ENCODE measurements around the gene CCDC188. TPM values are rescaled to one million over a fixed set of nuclear protein-coding genes. Genes with fewer than 3 reads are reported as not detected.

The CCDC188 gene
- total and polyA plus RNA-seq, 4 donors: not detected

DNA sequence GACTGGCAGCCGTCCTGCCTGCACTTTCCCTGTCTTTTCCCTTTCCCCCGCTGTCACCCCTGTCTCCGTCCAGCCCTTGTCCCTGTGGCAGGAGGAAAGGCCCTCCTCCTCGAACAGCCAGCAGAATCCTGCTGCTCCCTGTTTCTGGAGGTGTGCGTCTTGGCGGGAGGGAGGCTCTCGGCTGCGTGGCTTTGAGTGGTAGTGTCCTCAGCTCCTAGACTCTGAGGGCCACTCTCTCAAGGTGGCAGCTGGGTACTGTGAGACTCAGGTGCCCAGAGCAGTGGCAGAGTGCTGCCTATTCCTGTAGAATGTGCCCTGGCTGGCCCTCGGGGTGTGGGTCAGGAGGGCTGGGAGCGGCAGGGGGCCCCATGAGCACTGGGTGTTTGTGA is 44.0 kb downstream of the CCDC188 start:
- no peak for DNase-seq (ENCODE audit: low spot score)

More for the DNA sequence above, 44.0 kb downstream of the CCDC188 start:
- H3K36me3 ChIP-seq (ENCODE audit: control insufficient read depth in 4 of 4, insufficient read depth in 3 of 4, low read depth in 1 of 4, low read length in 3 of 4): peaks cover 15 to 64% (median 41%) of the 10 kb centered on the region in 4 donors
- H3K27me3 ChIP-seq (ENCODE audit: control insufficient read depth in 4 of 4, insufficient read depth in 4 of 4, low read length in 3 of 4): no peaks in the 10 kb centered on the region
- no peak overlapping the region for H3K4me3 ChIP-seq (ENCODE audit: low read depth in 1 of 3, low read length in 3 of 3)
- no peaks in the 10 kb centered on the region for H3K9me3 ChIP-seq (ENCODE audit: control insufficient read depth in 4 of 4, low read length in 3 of 4)
- no peak overlapping the region for H3K27ac ChIP-seq (ENCODE audit: low read depth in 1 of 2, low read length in 2 of 2)
- no peak overlapping the region for H3K9ac ChIP-seq (ENCODE audit: low read depth in 1 of 2, low read length in 2 of 2)
- TF ChIP-seq HNF4A (conservative IDR thresholded peaks at IDR 0.05) (no peak), RXRA (IDR thresholded peaks at IDR 0.05) (no peak), NR2F2 (IDR thresholded peaks at IDR 0.05) (no peak), HNF4G (IDR thresholded peaks at IDR 0.05) (no peak), GABPA (IDR thresholded peaks at IDR 0.05 in 1 of 2, conservative IDR thresholded peaks at IDR 0.05 in 1 of 2) (no peak), FOXA1 (IDR thresholded peaks at IDR 0.05) (no peak), EGR1 (IDR thresholded peaks at IDR 0.05; ENCODE audit: low read depth in 2 of 2) (no peak), TAF1 (conservative IDR thresholded peaks at IDR 0.05) (no peak), JUND (IDR thresholded peaks at IDR 0.05) (no peak), SP1 (IDR thresholded peaks at IDR 0.05) (no peak), FOXA2 (IDR thresholded peaks at IDR 0.05) (no peak), YY1 (IDR thresholded peaks at IDR 0.05) (no peak), RAD21 (IDR thresholded peaks at IDR 0.05) (no peak)
- TF ChIP-seq, protein P1, sequence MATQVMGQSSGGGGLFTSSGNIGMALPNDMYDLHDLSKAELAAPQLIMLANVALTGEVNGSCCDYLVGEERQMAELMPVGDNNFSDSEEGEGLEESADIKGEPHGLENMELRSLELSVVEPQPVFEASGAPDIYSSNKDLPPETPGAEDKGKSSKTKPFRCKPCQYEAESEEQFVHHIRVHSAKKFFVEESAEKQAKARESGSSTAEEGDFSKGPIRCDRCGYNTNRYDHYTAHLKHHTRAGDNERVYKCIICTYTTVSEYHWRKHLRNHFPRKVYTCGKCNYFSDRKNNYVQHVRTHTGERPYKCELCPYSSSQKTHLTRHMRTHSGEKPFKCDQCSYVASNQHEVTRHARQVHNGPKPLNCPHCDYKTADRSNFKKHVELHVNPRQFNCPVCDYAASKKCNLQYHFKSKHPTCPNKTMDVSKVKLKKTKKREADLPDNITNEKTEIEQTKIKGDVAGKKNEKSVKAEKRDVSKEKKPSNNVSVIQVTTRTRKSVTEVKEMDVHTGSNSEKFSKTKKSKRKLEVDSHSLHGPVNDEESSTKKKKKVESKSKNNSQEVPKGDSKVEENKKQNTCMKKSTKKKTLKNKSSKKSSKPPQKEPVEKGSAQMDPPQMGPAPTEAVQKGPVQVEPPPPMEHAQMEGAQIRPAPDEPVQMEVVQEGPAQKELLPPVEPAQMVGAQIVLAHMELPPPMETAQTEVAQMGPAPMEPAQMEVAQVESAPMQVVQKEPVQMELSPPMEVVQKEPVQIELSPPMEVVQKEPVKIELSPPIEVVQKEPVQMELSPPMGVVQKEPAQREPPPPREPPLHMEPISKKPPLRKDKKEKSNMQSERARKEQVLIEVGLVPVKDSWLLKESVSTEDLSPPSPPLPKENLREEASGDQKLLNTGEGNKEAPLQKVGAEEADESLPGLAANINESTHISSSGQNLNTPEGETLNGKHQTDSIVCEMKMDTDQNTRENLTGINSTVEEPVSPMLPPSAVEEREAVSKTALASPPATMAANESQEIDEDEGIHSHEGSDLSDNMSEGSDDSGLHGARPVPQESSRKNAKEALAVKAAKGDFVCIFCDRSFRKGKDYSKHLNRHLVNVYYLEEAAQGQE (IDR thresholded peaks at IDR 0.05): no peak
- TF ChIP-seq, protein P2, sequence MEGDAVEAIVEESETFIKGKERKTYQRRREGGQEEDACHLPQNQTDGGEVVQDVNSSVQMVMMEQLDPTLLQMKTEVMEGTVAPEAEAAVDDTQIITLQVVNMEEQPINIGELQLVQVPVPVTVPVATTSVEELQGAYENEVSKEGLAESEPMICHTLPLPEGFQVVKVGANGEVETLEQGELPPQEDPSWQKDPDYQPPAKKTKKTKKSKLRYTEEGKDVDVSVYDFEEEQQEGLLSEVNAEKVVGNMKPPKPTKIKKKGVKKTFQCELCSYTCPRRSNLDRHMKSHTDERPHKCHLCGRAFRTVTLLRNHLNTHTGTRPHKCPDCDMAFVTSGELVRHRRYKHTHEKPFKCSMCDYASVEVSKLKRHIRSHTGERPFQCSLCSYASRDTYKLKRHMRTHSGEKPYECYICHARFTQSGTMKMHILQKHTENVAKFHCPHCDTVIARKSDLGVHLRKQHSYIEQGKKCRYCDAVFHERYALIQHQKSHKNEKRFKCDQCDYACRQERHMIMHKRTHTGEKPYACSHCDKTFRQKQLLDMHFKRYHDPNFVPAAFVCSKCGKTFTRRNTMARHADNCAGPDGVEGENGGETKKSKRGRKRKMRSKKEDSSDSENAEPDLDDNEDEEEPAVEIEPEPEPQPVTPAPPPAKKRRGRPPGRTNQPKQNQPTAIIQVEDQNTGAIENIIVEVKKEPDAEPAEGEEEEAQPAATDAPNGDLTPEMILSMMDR (IDR thresholded peaks at IDR 0.05; ENCODE audit: low read depth, low read length, missing input control): no peak
- TF ChIP-seq, protein P3, sequence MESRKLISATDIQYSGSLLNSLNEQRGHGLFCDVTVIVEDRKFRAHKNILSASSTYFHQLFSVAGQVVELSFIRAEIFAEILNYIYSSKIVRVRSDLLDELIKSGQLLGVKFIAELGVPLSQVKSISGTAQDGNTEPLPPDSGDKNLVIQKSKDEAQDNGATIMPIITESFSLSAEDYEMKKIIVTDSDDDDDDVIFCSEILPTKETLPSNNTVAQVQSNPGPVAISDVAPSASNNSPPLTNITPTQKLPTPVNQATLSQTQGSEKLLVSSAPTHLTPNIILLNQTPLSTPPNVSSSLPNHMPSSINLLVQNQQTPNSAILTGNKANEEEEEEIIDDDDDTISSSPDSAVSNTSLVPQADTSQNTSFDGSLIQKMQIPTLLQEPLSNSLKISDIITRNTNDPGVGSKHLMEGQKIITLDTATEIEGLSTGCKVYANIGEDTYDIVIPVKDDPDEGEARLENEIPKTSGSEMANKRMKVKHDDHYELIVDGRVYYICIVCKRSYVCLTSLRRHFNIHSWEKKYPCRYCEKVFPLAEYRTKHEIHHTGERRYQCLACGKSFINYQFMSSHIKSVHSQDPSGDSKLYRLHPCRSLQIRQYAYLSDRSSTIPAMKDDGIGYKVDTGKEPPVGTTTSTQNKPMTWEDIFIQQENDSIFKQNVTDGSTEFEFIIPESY (IDR thresholded peaks at IDR 0.05): no peak
- TF ChIP-seq, protein P4, sequence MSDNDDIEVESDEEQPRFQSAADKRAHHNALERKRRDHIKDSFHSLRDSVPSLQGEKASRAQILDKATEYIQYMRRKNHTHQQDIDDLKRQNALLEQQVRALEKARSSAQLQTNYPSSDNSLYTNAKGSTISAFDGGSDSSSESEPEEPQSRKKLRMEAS (IDR thresholded peaks at IDR 0.05): no peak
- TF ChIP-seq, protein P5, sequence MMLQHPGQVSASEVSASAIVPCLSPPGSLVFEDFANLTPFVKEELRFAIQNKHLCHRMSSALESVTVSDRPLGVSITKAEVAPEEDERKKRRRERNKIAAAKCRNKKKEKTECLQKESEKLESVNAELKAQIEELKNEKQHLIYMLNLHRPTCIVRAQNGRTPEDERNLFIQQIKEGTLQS (IDR thresholded peaks at IDR 0.05): no peak
- peaks cover 0 to 24% (median 15%) of the 10 kb centered on the region in 4 donors for H3K4me1 ChIP-seq (ENCODE audit: control insufficient read depth in 4 of 4, insufficient read depth in 4 of 4, low read length in 3 of 4)
- WGBS: 96% methylated on average over 10 of the region's 10 CpGs

Data from liver (tissue), 9 donors.